SK-N-SH (cell line): ENCODE results near the gene TGFA. TPM values are rescaled to one million over a fixed set of nuclear protein-coding genes. Genes with fewer than 3 reads are reported as not detected.

Experiments used
- CTCF ChIA-PET: fragments of 300-600, 350-600 bp; formaldehyde crosslinking; extraction: SDS; loops from one replicate; lab custom pipeline; 2021; lab: Yijun Ruan, JAX
- POLR2A ChIA-PET: fragments of 350-600 bp; sonication (Branson Sonifier 250); formaldehyde crosslinking; extraction: SDS; loops from one replicate; lab custom pipeline; 2020; ENCODE audit warnings: antibody characterized with exemption, inconsistent platforms; lab: Yijun Ruan, JAX
- DNase-seq: peaks from one replicate; pipeline ENCODE4 v3.0.0; 2012
- H2AFZ ChIP-seq: fragments of 200-600 bp; sonication (generic); 2 replicates; pipeline ENCODE4 v1.8.1; 2016; ENCODE audit warnings: antibody characterized with exemption, mild to moderate bottlenecking, low read depth
- H3F3A ChIP-seq: fragments of 200-600 bp; sonication (generic); replicated peaks from 2 replicates; pipeline ENCODE3; 2016; ENCODE audit warnings: antibody characterized with exemption, mild to moderate bottlenecking; ENCODE audit not compliant: insufficient read depth
- H3K27ac ChIP-seq, 2 experiments: fragments of 200-500 bp in 1 of 2; fragments of 200-600 bp in 1 of 2; sonication (Bioruptor generic) in 1 of 2; sonication (generic), shearing (Covaris generic) in 1 of 2; 2 replicates each; pipeline versions ENCODE4 v1.5.1 to v1.6.1; 2014 to 2016; ENCODE audit warnings: low read depth in 2 of 2, inconsistent platforms in 1 of 2, low read length in 1 of 2, mild to moderate bottlenecking in 1 of 2, mixed read lengths in 1 of 2
- H3K27me3 ChIP-seq: fragments of 200-600 bp; sonication (generic), shearing (Covaris generic); 2 replicates; pipeline ENCODE4 v1.6.1; 2016; ENCODE audit warnings: mixed run types; ENCODE audit not compliant: insufficient read depth
- H3K36me3 ChIP-seq, 2 experiments: fragments of 200-500 bp in 1 of 2; fragments of 200-600 bp in 1 of 2; sonication (Bioruptor generic) in 1 of 2; sonication (generic) in 1 of 2; replicated peaks in 1 of 2; 2 replicates each; pipeline versions ENCODE3 to v1.5.1; 2014 to 2016; ENCODE audit warnings: low read length in 1 of 2, mild to moderate bottlenecking in 1 of 2; ENCODE audit not compliant: insufficient read depth in 2 of 2, control insufficient read depth in 1 of 2
- H3K4me1 ChIP-seq, 2 experiments: fragments of 200-500 bp in 1 of 2; fragments of 200-600 bp in 1 of 2; sonication (Bioruptor generic) in 1 of 2; sonication (generic), shearing (Covaris generic) in 1 of 2; 2 replicates each; pipeline versions ENCODE4 v1.5.1 to v1.6.1; 2014 to 2016; ENCODE audit warnings: low read depth in 1 of 2, low read length in 1 of 2, mixed run types in 1 of 2; ENCODE audit not compliant: insufficient read depth in 2 of 2, control insufficient read depth in 1 of 2
- H3K4me2 ChIP-seq: fragments of 200-600 bp; sonication (generic), shearing (Covaris generic); 2 replicates; pipeline ENCODE4 v1.6.1; 2017; ENCODE audit warnings: mixed run types
- H3K4me3 ChIP-seq, 2 experiments: fragments of 200-500 bp in 1 of 2; fragments of 200-600 bp in 1 of 2; sonication (Bioruptor generic) in 1 of 2; sonication (generic), shearing (Covaris generic) in 1 of 2; 2 replicates each; pipeline versions ENCODE4 v1.5.1 to v1.8.1; 2014 to 2016; ENCODE audit warnings: low read depth in 2 of 2, inconsistent platforms in 1 of 2, low read length in 1 of 2, mild to moderate bottlenecking in 1 of 2, mixed read lengths in 1 of 2, moderate library complexity in 1 of 2
- H3K79me2 ChIP-seq: fragments of 200-600 bp; sonication (generic); 2 replicates; pipeline ENCODE4 v1.8.1; 2017; ENCODE audit warnings: mild to moderate bottlenecking; ENCODE audit not compliant: insufficient read depth
- H3K9ac ChIP-seq: fragments of 200-600 bp; sonication (generic); 2 replicates; pipeline ENCODE4 v1.6.1; 2017; ENCODE audit warnings: mixed run types
- H3K9me2 ChIP-seq: fragments of 200-600 bp; sonication (generic); 2 replicates; pipeline ENCODE4 v1.6.1; 2017; ENCODE audit warnings: mixed run types
- H3K9me3 ChIP-seq: fragments of 200-600 bp; sonication (generic); 2 replicates; pipeline ENCODE4 v1.6.1; 2017; ENCODE audit warnings: mixed run types, mild to moderate bottlenecking, moderate library complexity
- H4K20me1 ChIP-seq: fragments of 200-600 bp; sonication (generic); 2 replicates; pipeline ENCODE4 v1.6.1; 2017; ENCODE audit warnings: mild to moderate bottlenecking, mixed run types; ENCODE audit not compliant: insufficient read depth
- CHD2 ChIP-seq: fragments of 150-350 bp; IDR thresholded peaks from 2 replicates; pipeline ENCODE4 v1.6.1; 2018; ENCODE audit warnings: low read length; ENCODE audit not compliant: partially characterized antibody
- EP300 ChIP-seq, 2 experiments: IDR thresholded peaks; 2 replicates each; pipeline versions ENCODE4 v1.4.0 to v1.6.1; 2012; ENCODE audit warnings: borderline replicate concordance in 1 of 2, low read depth in 1 of 2, low read length in 1 of 2
- EZH2phosphoT487 ChIP-seq: fragments of 200-600 bp; sonication (generic); IDR thresholded peaks from 2 replicates; pipeline ENCODE4 v1.6.1; 2017; ENCODE audit warnings: low read depth, mixed run types, mild to moderate bottlenecking, antibody characterized with exemption, moderate library complexity, borderline replicate concordance
- FOXM1 ChIP-seq: IDR thresholded peaks from 2 replicates; pipeline ENCODE4 v1.4.0; 2012; ENCODE audit warnings: low read depth, mild to moderate bottlenecking
- JUND ChIP-seq: IDR thresholded peaks from 2 replicates; pipeline ENCODE4 v1.4.0; 2012
- NFIC ChIP-seq: IDR thresholded peaks from 2 replicates; pipeline ENCODE4 v1.4.0; 2012; ENCODE audit warnings: borderline replicate concordance
- POLR2AphosphoS5 ChIP-seq: IDR thresholded peaks from 2 replicates; pipeline ENCODE4 v1.6.1; 2012; ENCODE audit warnings: low read depth, low read length
- RFX5 ChIP-seq: IDR thresholded peaks from 2 replicates; pipeline ENCODE4 v1.6.1; 2012; ENCODE audit warnings: mild to moderate bottlenecking, improper control_type of control experiment, low read length
- RXRA ChIP-seq: IDR thresholded peaks from 2 replicates; pipeline ENCODE4 v1.4.0; 2012; ENCODE audit warnings: low read depth, mild to moderate bottlenecking, borderline replicate concordance
- TAF1 ChIP-seq: IDR thresholded peaks from 2 replicates; pipeline ENCODE4 v1.6.1; 2012; ENCODE audit warnings: low read depth, mild to moderate bottlenecking, low read length, moderate library complexity, borderline replicate concordance
- TEAD4 ChIP-seq: IDR thresholded peaks from 2 replicates; pipeline ENCODE4 v1.4.0; 2012; ENCODE audit warnings: mild to moderate bottlenecking, borderline replicate concordance; ENCODE audit not compliant: insufficient read depth
- WGBS: methylation state at CpG from one replicate; pipeline ENCODE4 v1.1.6; 2017; ENCODE audit warnings: low lambda C conversion rate; 5-methylcytosine and 5-hydroxymethylcytosine counted together
- polyA plus RNA-seq, 3 experiments: library from polyadenylated mRNA; depleted of rRNA; stranded (reverse); fragments of >200 nt; gene quantifications; 2 replicates each; pipeline ENCODE4 v1.2.3, GENCODE V29; 2012
- TF ChIP-seq, protein P1 (sequence below): IDR thresholded peaks from 2 replicates; pipeline ENCODE4 v1.4.0; 2012; ENCODE audit warnings: low read depth, borderline replicate concordance
- TF ChIP-seq, protein P2 (sequence below): IDR thresholded peaks from 2 replicates; pipeline ENCODE4 v1.6.1; 2012; ENCODE audit warnings: mild to moderate bottlenecking, low read depth, low read length, moderate library complexity
- TF ChIP-seq, protein P3 (sequence below): IDR thresholded peaks from 2 replicates; pipeline ENCODE4 v1.4.0; 2012; ENCODE audit warnings: low read depth
- TF ChIP-seq, protein P4 (sequence below): IDR thresholded peaks from 2 replicates; pipeline ENCODE4; 2012
- TF ChIP-seq, protein P5 (sequence below): fragments of 200-600 bp; sonication (generic); IDR thresholded peaks from 2 replicates; pipeline ENCODE4 v1.6.1; 2017; ENCODE audit warnings: antibody characterized with exemption, mild to moderate bottlenecking, moderate library complexity
- TF ChIP-seq, protein P6 (sequence below): fragments of 150-350 bp; IDR thresholded peaks from 2 replicates; pipeline ENCODE4 v1.6.1; 2017; ENCODE audit warnings: antibody characterized with exemption, low read length, low read depth, borderline replicate concordance

The TGFA gene
- polyA plus RNA-seq, 1 of the 3 experiments (the other 2 are of a cell fraction): not detected

DNA sequence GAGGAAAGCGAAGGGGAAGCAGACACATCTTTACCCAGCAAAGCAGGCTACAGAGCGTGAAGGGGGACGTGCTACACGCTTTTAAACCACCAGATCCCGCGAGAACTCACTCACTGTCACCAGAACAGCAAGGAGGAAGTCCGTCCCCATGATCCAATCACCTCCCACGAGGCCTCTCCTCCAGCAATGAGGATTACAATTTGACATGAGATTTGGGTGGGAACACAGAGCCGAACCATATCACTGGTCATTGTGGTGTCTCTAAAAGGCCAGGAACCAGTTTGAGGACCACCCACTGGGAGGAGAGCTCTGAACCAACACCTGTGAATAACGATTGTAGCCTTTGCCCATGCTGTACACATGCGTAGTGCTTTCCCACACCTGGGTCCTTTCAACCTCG lies 135.1 kb downstream of the TGFA start:
- H3K79me2 ChIP-seq: no peaks in the 10 kb centered on the region
- H3K9me2 ChIP-seq: no peaks in the 10 kb centered on the region
- no peak for DNase-seq
- H3K36me3 ChIP-seq: no peaks in the 10 kb centered on the region
- no peaks in the 10 kb centered on the region for H4K20me1 ChIP-seq
- no peak overlapping the region for H2AFZ ChIP-seq
- no peaks in the 10 kb centered on the region for H3K9me3 ChIP-seq
- H3K4me1 ChIP-seq: no peaks in the 10 kb centered on the region
- no peaks in the 10 kb centered on the region for H3F3A ChIP-seq
- H3K4me3 ChIP-seq: no peak overlapping the region
- ChIA-PET POLR2A (no interaction called here), CTCF (interaction anchor here (0.9 kb wide), 1 partner anchor 20 kb away, joined by 3 read pairs; no protein-coding TSS in a partner anchor)
- peaks cover 5% of the 10 kb centered on the region for H3K27me3 ChIP-seq
- TF ChIP-seq FOXM1 (no peak), EZH2phosphoT487 (no peak), CHD2 (no peak), RXRA (no peak), RFX5 (no peak), EP300 (IDR thresholded peaks at IDR 0.05; ENCODE audit: borderline replicate concordance in 1 of 2, low read depth in 1 of 2, low read length in 1 of 2) (no peak), TAF1 (no peak), POLR2AphosphoS5 (no peak)
- TF ChIP-seq, protein P1, sequence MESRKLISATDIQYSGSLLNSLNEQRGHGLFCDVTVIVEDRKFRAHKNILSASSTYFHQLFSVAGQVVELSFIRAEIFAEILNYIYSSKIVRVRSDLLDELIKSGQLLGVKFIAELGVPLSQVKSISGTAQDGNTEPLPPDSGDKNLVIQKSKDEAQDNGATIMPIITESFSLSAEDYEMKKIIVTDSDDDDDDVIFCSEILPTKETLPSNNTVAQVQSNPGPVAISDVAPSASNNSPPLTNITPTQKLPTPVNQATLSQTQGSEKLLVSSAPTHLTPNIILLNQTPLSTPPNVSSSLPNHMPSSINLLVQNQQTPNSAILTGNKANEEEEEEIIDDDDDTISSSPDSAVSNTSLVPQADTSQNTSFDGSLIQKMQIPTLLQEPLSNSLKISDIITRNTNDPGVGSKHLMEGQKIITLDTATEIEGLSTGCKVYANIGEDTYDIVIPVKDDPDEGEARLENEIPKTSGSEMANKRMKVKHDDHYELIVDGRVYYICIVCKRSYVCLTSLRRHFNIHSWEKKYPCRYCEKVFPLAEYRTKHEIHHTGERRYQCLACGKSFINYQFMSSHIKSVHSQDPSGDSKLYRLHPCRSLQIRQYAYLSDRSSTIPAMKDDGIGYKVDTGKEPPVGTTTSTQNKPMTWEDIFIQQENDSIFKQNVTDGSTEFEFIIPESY: no peak
- TF ChIP-seq, protein P2, sequence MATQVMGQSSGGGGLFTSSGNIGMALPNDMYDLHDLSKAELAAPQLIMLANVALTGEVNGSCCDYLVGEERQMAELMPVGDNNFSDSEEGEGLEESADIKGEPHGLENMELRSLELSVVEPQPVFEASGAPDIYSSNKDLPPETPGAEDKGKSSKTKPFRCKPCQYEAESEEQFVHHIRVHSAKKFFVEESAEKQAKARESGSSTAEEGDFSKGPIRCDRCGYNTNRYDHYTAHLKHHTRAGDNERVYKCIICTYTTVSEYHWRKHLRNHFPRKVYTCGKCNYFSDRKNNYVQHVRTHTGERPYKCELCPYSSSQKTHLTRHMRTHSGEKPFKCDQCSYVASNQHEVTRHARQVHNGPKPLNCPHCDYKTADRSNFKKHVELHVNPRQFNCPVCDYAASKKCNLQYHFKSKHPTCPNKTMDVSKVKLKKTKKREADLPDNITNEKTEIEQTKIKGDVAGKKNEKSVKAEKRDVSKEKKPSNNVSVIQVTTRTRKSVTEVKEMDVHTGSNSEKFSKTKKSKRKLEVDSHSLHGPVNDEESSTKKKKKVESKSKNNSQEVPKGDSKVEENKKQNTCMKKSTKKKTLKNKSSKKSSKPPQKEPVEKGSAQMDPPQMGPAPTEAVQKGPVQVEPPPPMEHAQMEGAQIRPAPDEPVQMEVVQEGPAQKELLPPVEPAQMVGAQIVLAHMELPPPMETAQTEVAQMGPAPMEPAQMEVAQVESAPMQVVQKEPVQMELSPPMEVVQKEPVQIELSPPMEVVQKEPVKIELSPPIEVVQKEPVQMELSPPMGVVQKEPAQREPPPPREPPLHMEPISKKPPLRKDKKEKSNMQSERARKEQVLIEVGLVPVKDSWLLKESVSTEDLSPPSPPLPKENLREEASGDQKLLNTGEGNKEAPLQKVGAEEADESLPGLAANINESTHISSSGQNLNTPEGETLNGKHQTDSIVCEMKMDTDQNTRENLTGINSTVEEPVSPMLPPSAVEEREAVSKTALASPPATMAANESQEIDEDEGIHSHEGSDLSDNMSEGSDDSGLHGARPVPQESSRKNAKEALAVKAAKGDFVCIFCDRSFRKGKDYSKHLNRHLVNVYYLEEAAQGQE: no peak
- H3K9ac ChIP-seq: no peak overlapping the region
- WGBS: 45% methylated on average over 12 of the region's 12 CpGs
- H3K4me2 ChIP-seq: no peak overlapping the region
- H3K27ac ChIP-seq: no peak overlapping the region

DNA sequence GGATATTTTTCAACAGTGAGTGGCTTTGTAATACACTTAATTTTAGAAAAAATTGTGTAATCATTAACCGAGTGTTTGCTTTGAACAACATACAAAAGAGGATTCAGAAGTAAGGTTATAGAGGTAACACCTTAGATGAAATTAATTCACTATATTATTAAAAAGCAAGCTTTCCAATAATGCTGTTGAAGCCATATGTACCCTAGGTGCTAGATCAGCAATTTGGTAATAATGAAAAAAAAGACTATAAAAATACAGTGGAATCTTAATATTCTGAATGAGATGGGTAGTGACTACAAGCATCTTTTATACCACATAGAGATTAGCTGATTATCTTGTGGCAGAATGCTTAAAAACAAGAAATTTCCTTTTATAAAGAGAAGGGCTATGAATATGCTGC lies 136.6 kb downstream of the TGFA start:
- 28% methylated on average over 1 of the region's 1 CpG for WGBS
- TF ChIP-seq NFIC (no peak), JUND (no peak), POLR2AphosphoS5 (no peak), EP300 (IDR thresholded peaks at IDR 0.05; ENCODE audit: borderline replicate concordance in 1 of 2, low read depth in 1 of 2, low read length in 1 of 2) (no peak), TEAD4 (no peak), TAF1 (no peak)
- TF ChIP-seq, protein P3, sequence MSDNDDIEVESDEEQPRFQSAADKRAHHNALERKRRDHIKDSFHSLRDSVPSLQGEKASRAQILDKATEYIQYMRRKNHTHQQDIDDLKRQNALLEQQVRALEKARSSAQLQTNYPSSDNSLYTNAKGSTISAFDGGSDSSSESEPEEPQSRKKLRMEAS: no peak
- TF ChIP-seq, protein P4, sequence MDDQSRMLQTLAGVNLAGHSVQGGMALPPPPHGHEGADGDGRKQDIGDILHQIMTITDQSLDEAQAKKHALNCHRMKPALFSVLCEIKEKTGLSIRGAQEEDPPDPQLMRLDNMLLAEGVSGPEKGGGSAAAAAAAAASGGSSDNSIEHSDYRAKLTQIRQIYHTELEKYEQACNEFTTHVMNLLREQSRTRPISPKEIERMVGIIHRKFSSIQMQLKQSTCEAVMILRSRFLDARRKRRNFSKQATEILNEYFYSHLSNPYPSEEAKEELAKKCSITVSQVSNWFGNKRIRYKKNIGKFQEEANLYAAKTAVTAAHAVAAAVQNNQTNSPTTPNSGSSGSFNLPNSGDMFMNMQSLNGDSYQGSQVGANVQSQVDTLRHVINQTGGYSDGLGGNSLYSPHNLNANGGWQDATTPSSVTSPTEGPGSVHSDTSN: no peak
- TF ChIP-seq, protein P5, sequence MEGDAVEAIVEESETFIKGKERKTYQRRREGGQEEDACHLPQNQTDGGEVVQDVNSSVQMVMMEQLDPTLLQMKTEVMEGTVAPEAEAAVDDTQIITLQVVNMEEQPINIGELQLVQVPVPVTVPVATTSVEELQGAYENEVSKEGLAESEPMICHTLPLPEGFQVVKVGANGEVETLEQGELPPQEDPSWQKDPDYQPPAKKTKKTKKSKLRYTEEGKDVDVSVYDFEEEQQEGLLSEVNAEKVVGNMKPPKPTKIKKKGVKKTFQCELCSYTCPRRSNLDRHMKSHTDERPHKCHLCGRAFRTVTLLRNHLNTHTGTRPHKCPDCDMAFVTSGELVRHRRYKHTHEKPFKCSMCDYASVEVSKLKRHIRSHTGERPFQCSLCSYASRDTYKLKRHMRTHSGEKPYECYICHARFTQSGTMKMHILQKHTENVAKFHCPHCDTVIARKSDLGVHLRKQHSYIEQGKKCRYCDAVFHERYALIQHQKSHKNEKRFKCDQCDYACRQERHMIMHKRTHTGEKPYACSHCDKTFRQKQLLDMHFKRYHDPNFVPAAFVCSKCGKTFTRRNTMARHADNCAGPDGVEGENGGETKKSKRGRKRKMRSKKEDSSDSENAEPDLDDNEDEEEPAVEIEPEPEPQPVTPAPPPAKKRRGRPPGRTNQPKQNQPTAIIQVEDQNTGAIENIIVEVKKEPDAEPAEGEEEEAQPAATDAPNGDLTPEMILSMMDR: no peak
- TF ChIP-seq, protein P6, sequence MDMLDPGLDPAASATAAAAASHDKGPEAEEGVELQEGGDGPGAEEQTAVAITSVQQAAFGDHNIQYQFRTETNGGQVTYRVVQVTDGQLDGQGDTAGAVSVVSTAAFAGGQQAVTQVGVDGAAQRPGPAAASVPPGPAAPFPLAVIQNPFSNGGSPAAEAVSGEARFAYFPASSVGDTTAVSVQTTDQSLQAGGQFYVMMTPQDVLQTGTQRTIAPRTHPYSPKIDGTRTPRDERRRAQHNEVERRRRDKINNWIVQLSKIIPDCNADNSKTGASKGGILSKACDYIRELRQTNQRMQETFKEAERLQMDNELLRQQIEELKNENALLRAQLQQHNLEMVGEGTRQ: no peak

More for the DNA sequence above, 136.6 kb downstream of the TGFA start:
- ChIA-PET CTCF (interaction anchor here (0.5 to 0.7 kb wide), 2 partner anchors 46 to 176 kb away, joined by 3 read pairs; no protein-coding TSS in a partner anchor), POLR2A (no interaction called here)
- Histone ChIP-seq H3K9me3 (no peaks in the 10 kb centered on the region), H3K79me2 (no peaks in the 10 kb centered on the region), H3F3A (no peaks in the 10 kb centered on the region), H4K20me1 (no peaks in the 10 kb centered on the region), H3K4me1 (no peaks in the 10 kb centered on the region), H3K4me2 (no peak overlapping the region), H3K36me3 (no peaks in the 10 kb centered on the region), H3K9ac (no peak overlapping the region), H3K27me3 (peaks cover 11% of the 10 kb centered on the region), H3K4me3 (no peak overlapping the region), H2AFZ (no peak overlapping the region), H3K9me2 (no peaks in the 10 kb centered on the region), H3K27ac (no peak overlapping the region)
- DNase-seq: no peak
